GM12864 (cell line): ENCODE data around the gene RTTN.

Source experiments
- DNase-seq: peaks from one replicate; pipeline ENCODE4 v3.0.0-alpha.2; 2011; ENCODE audit warnings: low read depth
- H3K4me3 ChIP-seq: 2 replicates; pipeline ENCODE4 v1.5.1; 2011; ENCODE audit warnings: mild to moderate bottlenecking, low read depth, low read length, control low read depth
- CTCF ChIP-seq: IDR thresholded peaks from 2 replicates; pipeline ENCODE4 v1.5.1; 2011; ENCODE audit warnings: low read depth, mild to moderate bottlenecking, moderate library complexity, low read length, control low read depth, inconsistent platforms; ENCODE audit errors: missing control alignments

The RTTN gene

GRCh38 chr18:70046207-70046606, 159.3 kb downstream of the RTTN start:
- no peak overlapping the region for H3K4me3 ChIP-seq
- TF ChIP-seq CTCF = no peak
- DNase-seq = no peak

- no peak for DNase-seq
- TF ChIP-seq CTCF = no peak
- H3K4me3 ChIP-seq = no peak overlapping the region
Measured at GRCh38 chr18:70044632-70045031, 160.9 kb downstream of the RTTN start.

- DNase-seq = no peak
- H3K4me3 ChIP-seq = no peak overlapping the region
- TF ChIP-seq CTCF = no peak
Measured at GRCh38 chr18:70041459-70042050, 163.9 kb downstream of the RTTN start.

GRCh38 chr18:70039186-70039585, 166.3 kb downstream of the RTTN start:
- no peak overlapping the region for H3K4me3 ChIP-seq
- TF ChIP-seq CTCF = no peak
- no peak for DNase-seq

GRCh38 chr18:70037431-70038061, 167.9 kb downstream of the RTTN start:
- DNase-seq = no peak
- no peak overlapping the region for H3K4me3 ChIP-seq
- TF ChIP-seq CTCF = no peak

GRCh38 chr18:70036771-70037347, 168.6 kb downstream of the RTTN start:
- no peak overlapping the region for H3K4me3 ChIP-seq
- peak; percentile 80 for DNase-seq
- TF ChIP-seq CTCF = no peak
